22Rv1 (cell line): ENCODE data around the gene KIAA1671.
A peak's percentile ranks its signal among the peaks of the same experiment; 100 is the strongest.

Experiments used
- H3K27ac ChIP-seq: fragments of 450-650 bp; 2 replicates; pipeline ENCODE4 v1.5.1; 2017
- CTCF ChIP-seq: fragments of 450-650 bp; IDR thresholded peaks from 2 replicates; pipeline ENCODE4 v1.5.1; 2017; ENCODE audit warnings: mild to moderate bottlenecking
- ZFX ChIP-seq: fragments of 450-650 bp; IDR thresholded peaks from 2 replicates; pipeline ENCODE4 v1.6.1; 2017; ENCODE audit warnings: antibody characterized with exemption, borderline replicate concordance

KIAA1671 gene

GRCh38 chr22:25102722-25103121, 150.2 kb downstream of the KIAA1671 start:
- TF ChIP-seq CTCF (no peak), ZFX (no peak)
- no peak overlapping the region for H3K27ac ChIP-seq

DNA sequence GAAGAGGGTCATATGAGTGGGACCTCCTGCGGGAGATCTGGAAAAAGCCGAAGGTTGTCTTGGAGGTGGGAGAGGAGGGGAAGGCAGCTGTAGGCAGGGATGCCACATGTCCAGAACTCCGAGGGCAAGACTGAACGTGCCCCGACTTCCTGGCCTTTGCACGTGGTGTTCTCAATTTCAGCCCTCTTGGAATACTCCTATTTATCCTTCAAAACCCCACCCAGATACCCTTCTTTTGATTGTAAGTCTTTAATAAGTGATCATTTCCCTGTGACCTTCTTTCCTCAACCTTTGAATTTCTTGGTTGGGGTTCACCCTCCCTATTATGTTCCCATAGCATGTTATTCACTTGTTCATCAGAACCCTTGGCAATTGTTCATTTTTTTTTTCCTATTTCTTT, 151.9 kb downstream of the KIAA1671 start:
- H3K27ac ChIP-seq = no peak overlapping the region
- no peak for TF ChIP-seq ZFX
- TF ChIP-seq CTCF = no peak

DNA sequence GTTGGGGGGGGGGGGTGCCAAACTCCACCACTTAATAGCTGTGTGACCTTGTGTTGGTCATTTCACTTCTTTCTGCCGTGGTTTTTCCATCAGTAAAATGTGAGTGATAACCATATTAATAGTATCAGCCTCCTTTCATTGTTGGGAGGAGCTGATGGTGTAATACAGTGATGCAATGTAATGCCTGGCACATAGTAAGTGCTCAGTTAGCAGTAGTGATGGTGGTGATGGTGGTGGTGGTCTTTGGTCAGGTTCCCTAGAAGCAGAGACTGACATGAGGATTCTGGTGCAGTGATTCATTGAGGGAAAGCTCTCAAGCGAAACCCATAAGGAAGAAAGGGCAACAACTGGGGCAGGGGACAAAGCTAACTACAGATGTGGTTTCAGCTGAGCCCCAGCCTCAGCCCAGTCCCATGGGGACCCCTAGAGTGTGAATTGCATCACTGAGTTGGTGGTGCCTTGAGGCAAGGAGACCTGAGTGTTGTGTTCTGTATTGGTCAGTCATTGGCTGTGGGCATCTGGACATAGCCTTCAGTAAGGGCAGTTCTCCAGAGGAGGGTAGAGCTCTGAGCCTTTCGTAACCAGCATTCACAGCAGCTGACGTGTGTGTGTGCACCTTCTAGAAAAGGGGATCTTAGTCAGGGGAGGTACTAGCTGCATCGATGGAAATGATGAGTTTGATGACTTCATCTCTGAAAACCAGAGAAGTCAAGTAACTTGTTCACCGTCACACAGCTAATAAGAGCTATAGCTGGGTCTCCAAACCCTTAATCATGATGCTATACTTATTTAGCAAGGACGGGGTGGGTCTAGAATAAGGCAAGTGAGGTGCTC, 153.5 kb downstream of the KIAA1671 start:
- no peak overlapping the region for H3K27ac ChIP-seq
- no peak for TF ChIP-seq ZFX

DNA sequence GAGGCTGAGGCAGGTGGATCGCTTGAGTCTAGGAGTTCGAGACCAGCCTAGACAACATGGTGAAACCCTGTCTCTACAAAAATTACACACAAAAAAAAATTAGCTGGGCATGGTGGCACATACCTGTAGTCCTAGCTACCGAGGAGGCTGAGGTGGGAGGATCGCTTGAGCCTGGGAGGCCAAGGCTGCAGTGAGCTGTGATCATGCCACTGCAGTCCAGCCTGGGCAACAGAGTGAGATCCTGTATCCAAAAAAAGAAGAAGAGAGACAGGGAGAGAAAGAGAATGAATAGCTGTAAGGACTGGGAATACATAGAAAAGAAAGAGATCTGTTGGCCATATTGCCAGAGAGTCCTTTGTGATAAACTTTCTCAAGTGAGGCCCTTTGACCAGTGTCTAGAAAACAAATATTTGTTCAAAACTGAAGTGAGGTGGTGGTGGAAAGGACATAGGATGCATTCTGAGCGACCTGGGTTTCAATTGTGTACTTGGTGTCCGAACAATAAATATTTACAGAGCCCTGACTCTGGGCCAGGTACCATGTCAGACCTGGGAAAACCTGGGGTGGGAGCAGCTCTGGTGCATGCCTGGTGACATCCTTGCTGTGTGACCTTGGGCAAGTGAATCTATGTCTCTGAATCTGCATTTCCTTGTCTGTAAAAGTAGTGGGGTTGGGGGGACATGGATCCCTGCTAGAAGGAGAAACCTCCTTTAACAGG, 157.5 kb downstream of the KIAA1671 start:
- H3K27ac ChIP-seq = peak overlapping the region; percentile 80
- no peak for TF ChIP-seq ZFX
- no peak for TF ChIP-seq CTCF

DNA sequence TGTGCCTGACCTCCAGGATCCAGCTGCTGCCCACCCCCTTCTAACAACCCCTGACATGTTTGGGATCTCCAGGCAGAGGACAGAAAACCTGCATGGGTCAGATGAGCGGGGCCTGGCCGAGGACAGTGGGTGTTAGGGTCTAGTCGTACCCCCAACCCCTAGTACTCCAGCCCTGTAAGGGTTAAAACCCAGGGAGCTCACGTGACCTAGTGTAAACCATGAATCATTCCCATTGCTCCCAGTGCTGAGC, 158.0 kb downstream of the KIAA1671 start:
- TF ChIP-seq CTCF = no peak
- no peak for TF ChIP-seq ZFX
- H3K27ac ChIP-seq = peak overlapping the region; percentile 80

DNA sequence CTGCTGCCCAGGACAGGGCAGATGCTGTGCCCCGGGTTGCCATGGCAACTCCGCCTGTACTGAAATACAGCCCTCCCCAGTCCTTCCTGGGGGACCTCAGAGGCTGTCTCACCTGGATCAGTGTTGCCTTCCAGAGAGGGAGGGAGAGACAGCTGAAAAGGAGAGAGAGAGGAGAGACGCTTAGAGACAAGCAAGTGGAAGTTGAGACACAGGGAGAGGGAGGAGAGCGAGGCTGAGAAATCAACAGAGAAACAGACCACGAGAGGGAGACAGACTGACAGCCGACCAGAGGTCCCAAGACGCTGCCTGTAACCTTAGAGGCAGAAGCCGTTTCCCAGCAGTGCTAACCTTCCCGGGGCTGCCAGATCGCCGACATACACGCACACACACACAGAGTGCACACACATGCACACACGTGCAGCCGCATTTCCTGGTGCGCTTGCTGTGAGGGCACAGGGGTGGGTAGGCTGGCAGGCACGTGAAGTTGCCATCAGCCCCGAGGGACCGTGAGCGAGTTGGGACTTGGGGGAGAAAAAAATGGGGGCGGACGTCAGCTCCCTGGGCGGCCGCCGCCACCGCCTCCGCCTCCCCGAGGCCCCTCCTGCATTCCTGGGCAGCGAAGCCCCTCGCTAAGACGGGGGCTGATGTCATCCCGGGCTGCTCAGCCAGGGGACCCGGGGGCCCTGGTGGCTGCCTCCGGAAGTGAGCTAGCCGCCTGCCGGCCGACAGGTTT, 158.5 kb downstream of the KIAA1671 start:
- H3K27ac ChIP-seq = peak overlapping the region; percentile 80
- TF ChIP-seq ZFX (no peak), CTCF (peak; percentile 85)

DNA sequence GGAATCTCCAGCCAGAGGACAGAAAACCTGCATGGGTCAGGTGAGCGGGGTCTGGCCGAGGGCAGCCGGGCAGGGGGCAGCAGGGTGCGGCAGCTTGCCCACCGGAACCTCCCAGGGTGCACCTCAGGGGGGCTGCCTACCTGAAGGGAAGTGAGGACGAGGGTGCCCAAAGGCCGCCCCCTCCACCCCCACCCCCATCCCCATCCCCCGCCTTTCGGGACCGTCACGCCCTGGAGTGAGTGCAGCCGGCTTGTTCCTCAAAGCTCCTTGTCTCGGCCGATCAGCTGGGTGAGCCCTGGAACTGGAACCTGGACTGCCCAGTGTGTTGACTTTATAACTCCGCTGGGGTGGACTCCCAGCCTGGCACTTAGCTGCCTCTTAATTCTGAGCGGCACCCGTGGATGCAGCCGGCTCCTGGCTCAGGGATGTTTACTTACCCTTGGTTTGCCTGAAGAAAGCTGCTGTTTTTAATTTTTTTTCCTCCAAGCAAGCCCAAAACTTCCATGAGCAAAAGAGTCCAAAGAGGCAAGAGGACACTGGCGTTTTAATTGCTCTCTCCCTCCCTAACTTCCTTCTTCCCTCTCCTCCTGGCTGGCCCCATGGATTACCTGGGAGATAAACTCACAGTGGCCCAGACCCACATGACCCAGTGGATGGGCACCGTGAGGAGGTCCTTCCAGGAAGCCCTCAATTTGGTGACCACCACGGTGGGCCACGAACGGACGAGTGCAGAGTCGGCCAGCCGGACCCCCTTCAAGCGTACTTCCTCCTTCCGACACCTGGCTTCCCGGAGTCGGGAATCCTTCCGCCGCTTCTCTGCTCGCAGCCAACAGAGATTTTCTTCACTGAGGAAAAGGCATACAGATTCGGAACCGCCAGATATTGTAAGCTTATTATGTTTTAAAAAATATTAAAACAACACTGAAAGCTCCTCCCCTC, 159.3 kb downstream of the KIAA1671 start:
- TF ChIP-seq CTCF (no peak), ZFX (no peak)
- H3K27ac ChIP-seq = peak overlapping the region; percentile 80
